HL-60 (cell line): Measurements from ENCODE around the gene DPYD.

Experiments
- DNase-seq, 2 experiments: peaks; one replicate each; pipeline ENCODE4 v3.0.0-alpha.2; 2010 to 2020; ENCODE audit warnings: low read depth in 1 of 2, low spot score in 1 of 2
- H3K27ac ChIP-seq: fragments of 250-450 bp; sonication (Bioruptor Pico); replicated peaks from 2 replicates; pipeline ENCODE4 v1.5.1; 2020; ENCODE audit warnings: mild to moderate bottlenecking, moderate library complexity
- H3K27me3 ChIP-seq: fragments of 250-450 bp; sonication (Bioruptor Pico); 2 replicates; pipeline ENCODE4 v1.5.1; 2021; ENCODE audit warnings: mild to moderate bottlenecking, moderate library complexity; ENCODE audit not compliant: insufficient read depth, poor library complexity, severe bottlenecking
- H3K4me3 ChIP-seq: replicated peaks from 2 replicates; pipeline ENCODE4 v1.5.1; 2011; ENCODE audit warnings: mild to moderate bottlenecking, control low read depth, low read length; ENCODE audit not compliant: insufficient read depth
- CTCF ChIP-seq: IDR thresholded peaks from one replicate; pipeline ENCODE4 v1.5.1; 2011; ENCODE audit warnings: low read length, control low read depth, inconsistent platforms; ENCODE audit not compliant: insufficient read depth
- GABPA ChIP-seq: IDR thresholded peaks from 2 replicates; pipeline ENCODE4 v1.6.1; 2012; ENCODE audit warnings: low read depth
- POLR2AphosphoS5 ChIP-seq: IDR thresholded peaks from 2 replicates; pipeline ENCODE4 v1.6.1; 2012; ENCODE audit warnings: low read depth
- SPI1 ChIP-seq: IDR thresholded peaks from 2 replicates; pipeline ENCODE4 v1.6.1; 2012; ENCODE audit warnings: low read depth, mild to moderate bottlenecking, borderline replicate concordance
- TF ChIP-seq, protein P1 (sequence below): IDR thresholded peaks from 2 replicates; pipeline ENCODE4 v1.6.1; 2012; ENCODE audit warnings: low read depth; ENCODE audit not compliant: insufficient replicate concordance

DPYD gene

GRCh38 chr1:97304366-97304765 is 616.5 kb downstream of the DPYD start:
- no peaks in the 10 kb centered on the region for H3K27me3 ChIP-seq
- no peak overlapping the region for H3K27ac ChIP-seq
- no peak overlapping the region for H3K4me3 ChIP-seq
- no peak for TF ChIP-seq CTCF
- no peak for TF ChIP-seq SPI1
- TF ChIP-seq POLR2AphosphoS5: no peak
- TF ChIP-seq, protein P1, sequence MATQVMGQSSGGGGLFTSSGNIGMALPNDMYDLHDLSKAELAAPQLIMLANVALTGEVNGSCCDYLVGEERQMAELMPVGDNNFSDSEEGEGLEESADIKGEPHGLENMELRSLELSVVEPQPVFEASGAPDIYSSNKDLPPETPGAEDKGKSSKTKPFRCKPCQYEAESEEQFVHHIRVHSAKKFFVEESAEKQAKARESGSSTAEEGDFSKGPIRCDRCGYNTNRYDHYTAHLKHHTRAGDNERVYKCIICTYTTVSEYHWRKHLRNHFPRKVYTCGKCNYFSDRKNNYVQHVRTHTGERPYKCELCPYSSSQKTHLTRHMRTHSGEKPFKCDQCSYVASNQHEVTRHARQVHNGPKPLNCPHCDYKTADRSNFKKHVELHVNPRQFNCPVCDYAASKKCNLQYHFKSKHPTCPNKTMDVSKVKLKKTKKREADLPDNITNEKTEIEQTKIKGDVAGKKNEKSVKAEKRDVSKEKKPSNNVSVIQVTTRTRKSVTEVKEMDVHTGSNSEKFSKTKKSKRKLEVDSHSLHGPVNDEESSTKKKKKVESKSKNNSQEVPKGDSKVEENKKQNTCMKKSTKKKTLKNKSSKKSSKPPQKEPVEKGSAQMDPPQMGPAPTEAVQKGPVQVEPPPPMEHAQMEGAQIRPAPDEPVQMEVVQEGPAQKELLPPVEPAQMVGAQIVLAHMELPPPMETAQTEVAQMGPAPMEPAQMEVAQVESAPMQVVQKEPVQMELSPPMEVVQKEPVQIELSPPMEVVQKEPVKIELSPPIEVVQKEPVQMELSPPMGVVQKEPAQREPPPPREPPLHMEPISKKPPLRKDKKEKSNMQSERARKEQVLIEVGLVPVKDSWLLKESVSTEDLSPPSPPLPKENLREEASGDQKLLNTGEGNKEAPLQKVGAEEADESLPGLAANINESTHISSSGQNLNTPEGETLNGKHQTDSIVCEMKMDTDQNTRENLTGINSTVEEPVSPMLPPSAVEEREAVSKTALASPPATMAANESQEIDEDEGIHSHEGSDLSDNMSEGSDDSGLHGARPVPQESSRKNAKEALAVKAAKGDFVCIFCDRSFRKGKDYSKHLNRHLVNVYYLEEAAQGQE: no peak
- no peak for TF ChIP-seq GABPA
- no peak for DNase-seq

GRCh38 chr1:97298966-97299365 is 621.9 kb downstream of the DPYD start:
- TF ChIP-seq CTCF: no peak
- TF ChIP-seq SPI1: no peak
- no peak for TF ChIP-seq POLR2AphosphoS5
- TF ChIP-seq, protein P1: no peak
- TF ChIP-seq GABPA: no peak
- no peak for DNase-seq
- Histone ChIP-seq H3K4me3 (no peak overlapping the region), H3K27ac (no peak overlapping the region), H3K27me3 (no peaks in the 10 kb centered on the region)

- Histone ChIP-seq H3K4me3 (no peak overlapping the region), H3K27me3 (no peaks in the 10 kb centered on the region), H3K27ac (no peak overlapping the region)
- peak in 1 of 2 experiments; percentile 2 for DNase-seq
- TF ChIP-seq CTCF: no peak
- TF ChIP-seq, protein P1: no peak
Measured at GRCh38 chr1:97297611-97298010, 623.2 kb downstream of the DPYD start.
